Esophagus squamous epithelium (tissue), 5 donors: Measurements from ENCODE around the gene CHST3. TPM values are rescaled to one million over a fixed set of nuclear protein-coding genes. Genes with fewer than 3 reads are reported as not detected.

Experiments
- DNase-seq: peaks from one replicate; lab custom pipeline; 2025; lab: John Stamatoyannopoulos, UW
- H3K27ac ChIP-seq, 4 donors: fragments of 200-600 bp; sonication (generic); one replicate each; pipeline ENCODE4 v1.5.1; 2016 to 2019; ENCODE audit warnings: mild to moderate bottlenecking in 1 of 4
- H3K27me3 ChIP-seq, 4 donors: fragments of 200-600 bp; sonication (generic); 1 replicate in 3 of 4; 2 replicates in 1 of 4; pipeline versions ENCODE4 v1.5.1 to v1.6.0; 2017 to 2021; ENCODE audit warnings: antibody characterized with exemption in 1 of 4
- H3K36me3 ChIP-seq, 3 donors: fragments of 200-600 bp; sonication (generic); one replicate each; pipeline ENCODE4 v1.5.1; 2016 to 2019
- H3K4me1 ChIP-seq, 3 donors: fragments of 200-600 bp; sonication (generic); one replicate each; pipeline ENCODE4 v1.5.1; 2017 to 2019
- H3K4me3 ChIP-seq, 4 donors: fragments of 200-600 bp; sonication (generic); 1 replicate in 3 of 4; 2 replicates in 1 of 4; pipeline ENCODE4 v1.5.1; 2016 to 2019; ENCODE audit warnings: mild to moderate bottlenecking in 2 of 4, moderate library complexity in 1 of 4
- H3K9me3 ChIP-seq, 3 donors: fragments of 200-600 bp; sonication (generic); one replicate each; pipeline ENCODE4 v1.5.1; 2016 to 2019
- CTCF ChIP-seq, 6 experiments: fragments of 450-650 bp in 4 of 6; fragments of 200-600 bp in 2 of 6; sonication (generic) in 2 of 6; IDR thresholded peaks; one replicate each; pipeline ENCODE4 v1.5.1; 2016 to 2019; ENCODE audit warnings: antibody characterized with exemption in 6 of 6, mild to moderate bottlenecking in 4 of 6, moderate library complexity in 4 of 6
- POLR2A ChIP-seq, 4 donors: fragments of 450-650 bp; IDR thresholded peaks; one replicate each; pipeline ENCODE4 v1.6.1; 2017; ENCODE audit warnings: antibody characterized with exemption in 4 of 4, mild to moderate bottlenecking in 4 of 4, moderate library complexity in 3 of 4
- WGBS, 2 donors: methylation state at CpG; one replicate each; pipeline ENCODE4 v1.1.5; 2018; 5-methylcytosine and 5-hydroxymethylcytosine counted together
- intact Hi-C: fragments of 100-400 bp; cut with DNase I; formaldehyde crosslinking; loops from one replicate; pipeline ENCODE4 v1.15.0; 2022
- total RNA-seq, 4 donors: library from RNA; depleted of rRNA; stranded (reverse); fragments of >200 nt; gene quantifications; one replicate each; pipeline ENCODE4 v1.1.0, GENCODE V29; 2016
- donor health status: DM: yes; HTN: yes; CAD: no.

The CHST3 gene
- total RNA-seq, 4 donors from 2014 or later = 5.3 to 15.4 (median 9.6) TPM

DNA sequence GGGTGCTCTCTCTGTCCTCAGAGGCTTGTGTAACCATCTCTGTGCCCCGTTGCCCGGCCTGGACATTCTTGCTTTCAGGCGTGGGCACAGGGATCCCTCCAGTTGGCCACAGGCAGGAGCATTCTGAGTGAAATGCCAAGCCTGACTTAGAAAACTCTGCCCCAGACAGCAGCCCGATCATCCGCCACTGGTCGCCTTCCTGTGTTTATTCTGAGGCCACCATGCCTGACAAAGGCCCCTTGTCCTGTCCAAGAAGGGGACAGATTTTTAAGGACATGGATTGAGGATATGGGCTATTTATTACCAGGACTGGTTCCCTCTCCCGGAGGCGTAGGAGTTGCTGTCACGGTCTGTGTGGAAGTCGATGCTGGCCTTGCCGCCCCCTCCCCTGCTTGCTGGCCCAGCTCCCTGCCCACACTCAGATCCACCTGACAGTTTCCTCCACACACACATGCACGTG lies 69.9 kb downstream of the CHST3 start:
- Histone ChIP-seq H3K4me1 (peaks cover 0 to 7% (median 0%) of the 10 kb centered on the region in 3 donors), H3K9me3 (no peaks in the 10 kb centered on the region), H3K27me3 (peaks cover 0 to 2% (median 0%) of the 10 kb centered on the region in 4 donors), H3K36me3 (no peaks in the 10 kb centered on the region), H3K27ac (no peak overlapping the region), H3K4me3 (no peak overlapping the region)
- intact Hi-C loops = no loop called here
- no peak for DNase-seq
- 70 to 79% methylated on average over 8 to 12 of the region's 12 CpGs for WGBS, 2 donors
- TF ChIP-seq POLR2A (IDR thresholded peaks at IDR 0.05) (no peak), CTCF (IDR thresholded peaks at IDR 0.05) (no peak)

- Histone ChIP-seq H3K4me1 (peaks cover 0 to 7% (median 0%) of the 10 kb centered on the region in 3 donors), H3K9me3 (no peaks in the 10 kb centered on the region), H3K4me3 (no peak overlapping the region), H3K27me3 (peaks cover 0 to 2% (median 0%) of the 10 kb centered on the region in 4 donors), H3K36me3 (no peaks in the 10 kb centered on the region), H3K27ac (no peak overlapping the region)
- DNase-seq = no peak
- intact Hi-C loops = no loop called here
- WGBS, 2 donors = 87 to 100% methylated on average over 2 to 4 of the region's 4 CpGs
- TF ChIP-seq CTCF (IDR thresholded peaks at IDR 0.05) (no peak), POLR2A (IDR thresholded peaks at IDR 0.05) (no peak)
Measured at GRCh38 chr10:72034761-72035160, 70.6 kb downstream of the CHST3 start.

DNA sequence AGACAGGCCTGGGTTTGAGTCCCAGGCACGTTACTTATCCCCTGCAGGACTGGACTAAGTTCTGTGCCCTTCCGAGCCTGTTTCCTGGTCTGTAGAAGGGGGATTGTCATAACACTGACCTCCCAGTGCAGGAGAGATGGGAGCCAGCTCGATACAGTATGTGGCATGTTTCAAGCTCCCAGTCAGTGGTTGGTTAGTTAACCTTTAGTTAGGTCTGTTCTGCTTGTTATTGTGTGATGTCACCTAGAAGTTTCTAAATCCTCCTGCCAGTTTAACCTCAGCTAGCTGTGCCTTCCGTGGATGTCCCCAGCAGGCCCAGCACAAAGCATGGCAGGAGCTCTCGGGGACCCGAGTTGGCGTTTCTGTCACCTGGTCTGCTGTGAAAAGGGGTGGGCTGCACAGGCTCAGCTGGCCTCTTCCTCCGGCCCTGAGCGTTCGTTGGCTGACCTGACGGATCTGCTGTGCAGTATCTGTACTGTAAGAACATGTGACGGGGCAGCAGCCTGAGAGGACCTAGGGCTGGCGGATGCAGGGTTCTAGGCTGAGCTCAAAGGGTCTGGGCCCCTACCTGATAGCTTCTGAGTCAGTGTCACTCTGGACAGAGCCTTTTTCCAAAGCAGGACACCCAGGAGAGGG lies 71.2 kb downstream of the CHST3 start:
- intact Hi-C loops = no loop called here
- Histone ChIP-seq H3K9me3 (no peaks in the 10 kb centered on the region), H3K4me3 (no peak overlapping the region), H3K27me3 (peaks cover 0 to 2% (median 0%) of the 10 kb centered on the region in 4 donors), H3K27ac (no peak overlapping the region), H3K4me1 (peaks cover 0 to 7% (median 0%) of the 10 kb centered on the region in 3 donors), H3K36me3 (no peaks in the 10 kb centered on the region)
- TF ChIP-seq CTCF (IDR thresholded peaks at IDR 0.05) (no peak), POLR2A (IDR thresholded peaks at IDR 0.05) (no peak)
- no peak for DNase-seq
- 81 to 90% methylated on average over 7 to 8 of the region's 13 CpGs for WGBS, 2 donors

GRCh38 chr10:72037266-72037665 lies 73.1 kb downstream of the CHST3 start:
- Histone ChIP-seq H3K27ac (no peak overlapping the region), H3K4me3 (no peak overlapping the region), H3K27me3 (no peaks in the 10 kb centered on the region), H3K36me3 (no peaks in the 10 kb centered on the region), H3K9me3 (no peaks in the 10 kb centered on the region), H3K4me1 (peaks cover 0 to 7% (median 0%) of the 10 kb centered on the region in 3 donors)
- intact Hi-C loops = no loop called here
- no peak for DNase-seq
- WGBS, 2 donors = 87 to 100% methylated on average over 6 to 7 of the region's 8 CpGs
- no peak for TF ChIP-seq CTCF (IDR thresholded peaks at IDR 0.05)
- TF ChIP-seq POLR2A (IDR thresholded peaks at IDR 0.05) = no peak

DNA sequence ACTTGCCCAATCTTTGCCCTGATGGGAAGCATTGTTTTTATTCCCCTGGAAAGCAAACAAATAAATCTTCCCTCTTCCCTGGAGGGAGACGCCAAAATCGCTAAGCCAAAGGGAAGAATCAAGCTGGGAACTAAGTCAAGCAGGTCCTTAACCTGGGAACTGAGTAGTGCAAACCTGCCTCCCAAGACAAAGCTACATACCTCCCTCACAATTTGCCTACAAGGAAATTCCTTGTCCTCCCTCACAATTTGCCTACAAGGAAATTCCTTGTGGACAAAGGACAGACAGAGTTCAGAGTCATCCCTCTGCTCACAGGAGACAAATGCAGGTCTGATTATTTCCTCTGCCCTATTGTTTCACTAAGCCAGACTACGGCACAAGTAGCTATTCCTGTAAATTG lies 73.6 kb downstream of the CHST3 start:
- Histone ChIP-seq H3K4me1 (peaks cover 0 to 7% (median 0%) of the 10 kb centered on the region in 3 donors), H3K4me3 (no peak overlapping the region), H3K36me3 (no peaks in the 10 kb centered on the region), H3K27me3 (no peaks in the 10 kb centered on the region), H3K27ac (no peak overlapping the region), H3K9me3 (no peaks in the 10 kb centered on the region)
- WGBS, 2 donors = 57 to 100% methylated on average over 1 to 3 of the region's 3 CpGs
- TF ChIP-seq POLR2A (IDR thresholded peaks at IDR 0.05) = no peak
- no peak for TF ChIP-seq CTCF (IDR thresholded peaks at IDR 0.05)
- intact Hi-C loops = no loop called here
- DNase-seq = no peak
